ENCODE data around the gene SLC2A10.
A peak's percentile ranks its signal among the peaks of the same experiment; 100 is the strongest.

SLC2A10 gene

DNA sequence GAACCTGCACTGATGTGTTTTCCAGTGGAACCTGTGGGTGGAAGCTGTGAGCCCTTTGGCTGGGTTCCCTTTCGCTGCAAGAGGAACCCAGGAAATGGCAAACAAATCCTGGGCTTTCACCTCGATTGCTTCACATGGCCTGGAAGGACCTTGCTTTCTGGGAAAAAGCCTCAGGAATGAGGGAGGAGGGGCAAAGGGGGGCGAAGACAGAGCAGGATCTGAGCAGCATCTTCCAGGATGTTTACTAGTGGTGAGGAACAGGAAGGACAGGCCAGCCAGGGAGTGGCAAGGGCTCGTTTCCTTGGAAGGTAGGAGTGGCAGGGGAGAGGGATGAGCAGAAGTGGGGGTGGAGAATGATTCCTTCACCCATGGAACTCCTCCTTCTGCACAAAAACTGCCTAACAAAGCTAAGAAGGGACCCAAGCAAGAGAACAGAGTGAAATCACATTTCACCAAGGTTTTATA, 5.9 kb downstream of the SLC2A10 start:
- DNase-seq (ENCODE audit: low read depth), result peak; percentile 68
- no peak overlapping the region for H3K4me3 ChIP-seq (ENCODE audit: control insufficient read depth, low read depth, low read length)
- TF ChIP-seq, protein P1, sequence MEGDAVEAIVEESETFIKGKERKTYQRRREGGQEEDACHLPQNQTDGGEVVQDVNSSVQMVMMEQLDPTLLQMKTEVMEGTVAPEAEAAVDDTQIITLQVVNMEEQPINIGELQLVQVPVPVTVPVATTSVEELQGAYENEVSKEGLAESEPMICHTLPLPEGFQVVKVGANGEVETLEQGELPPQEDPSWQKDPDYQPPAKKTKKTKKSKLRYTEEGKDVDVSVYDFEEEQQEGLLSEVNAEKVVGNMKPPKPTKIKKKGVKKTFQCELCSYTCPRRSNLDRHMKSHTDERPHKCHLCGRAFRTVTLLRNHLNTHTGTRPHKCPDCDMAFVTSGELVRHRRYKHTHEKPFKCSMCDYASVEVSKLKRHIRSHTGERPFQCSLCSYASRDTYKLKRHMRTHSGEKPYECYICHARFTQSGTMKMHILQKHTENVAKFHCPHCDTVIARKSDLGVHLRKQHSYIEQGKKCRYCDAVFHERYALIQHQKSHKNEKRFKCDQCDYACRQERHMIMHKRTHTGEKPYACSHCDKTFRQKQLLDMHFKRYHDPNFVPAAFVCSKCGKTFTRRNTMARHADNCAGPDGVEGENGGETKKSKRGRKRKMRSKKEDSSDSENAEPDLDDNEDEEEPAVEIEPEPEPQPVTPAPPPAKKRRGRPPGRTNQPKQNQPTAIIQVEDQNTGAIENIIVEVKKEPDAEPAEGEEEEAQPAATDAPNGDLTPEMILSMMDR (IDR thresholded peaks at IDR 0.05; ENCODE audit: control insufficient read depth, insufficient read depth, low read depth, low read length, missing control alignments), result peak; percentile 19

DNA sequence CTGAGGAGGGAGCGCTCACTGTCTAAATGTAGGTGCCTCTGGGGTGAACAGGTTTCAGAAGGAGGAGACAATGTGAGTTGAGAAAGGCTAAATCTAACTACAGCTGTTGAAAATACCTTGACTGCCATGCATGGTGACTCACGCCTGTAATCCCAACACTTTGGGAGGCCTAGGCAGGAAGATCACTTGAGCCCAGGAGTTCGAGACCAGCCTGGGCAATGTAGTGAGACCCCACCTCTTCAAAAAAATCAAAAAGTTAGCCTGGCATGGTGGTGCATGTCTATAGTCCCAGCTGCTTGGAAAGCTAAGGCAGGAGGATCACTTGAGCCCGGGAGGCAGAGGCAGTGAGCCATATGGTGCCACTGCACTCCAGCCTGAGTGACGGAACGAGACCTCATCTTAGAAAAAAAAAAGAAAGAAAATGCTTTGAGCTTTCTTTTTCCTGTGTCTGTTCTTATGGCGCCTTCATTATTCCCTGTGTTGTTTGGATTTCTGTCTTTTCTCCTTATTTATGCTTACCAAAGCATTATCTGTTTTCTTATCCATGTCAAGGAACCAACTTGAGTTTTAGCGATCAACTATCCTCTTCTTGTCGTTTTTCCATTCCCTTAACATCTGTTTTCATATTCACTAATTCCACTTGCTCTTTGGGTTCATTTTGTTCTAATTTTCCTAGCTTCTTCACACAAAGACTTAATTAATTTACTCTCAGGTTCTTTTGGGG, 8.5 kb downstream of the SLC2A10 start:
- no peak for DNase-seq (ENCODE audit: low read depth)
- TF ChIP-seq, protein P1 (IDR thresholded peaks at IDR 0.05; ENCODE audit: control insufficient read depth, insufficient read depth, low read depth, low read length, missing control alignments), result no peak
- H3K4me3 ChIP-seq (ENCODE audit: control insufficient read depth, low read depth, low read length), result no peak overlapping the region

DNA sequence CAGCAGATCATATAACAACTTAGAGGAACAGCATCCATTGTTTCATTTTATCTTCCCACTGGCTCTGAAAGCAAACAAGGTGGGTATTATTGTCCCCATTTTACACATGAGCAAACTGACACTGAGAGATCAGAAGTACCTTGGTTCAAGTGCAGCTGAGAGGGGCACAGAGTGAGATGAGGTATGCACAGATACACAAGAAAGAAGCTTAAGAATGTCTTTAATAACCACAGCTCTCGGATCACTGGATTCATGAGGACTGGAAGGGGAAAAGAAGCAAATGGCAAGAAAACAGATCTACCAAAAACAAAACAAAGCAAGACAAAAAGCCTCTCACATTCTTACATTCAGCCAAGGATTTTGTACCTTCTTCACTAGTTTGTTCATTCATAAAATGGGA, 10.6 kb downstream of the SLC2A10 start:
- TF ChIP-seq, protein P1 (IDR thresholded peaks at IDR 0.05; ENCODE audit: control insufficient read depth, insufficient read depth, low read depth, low read length, missing control alignments), result no peak
- no peak for DNase-seq (ENCODE audit: low read depth)
- no peak overlapping the region for H3K4me3 ChIP-seq (ENCODE audit: control insufficient read depth, low read depth, low read length)

DNA sequence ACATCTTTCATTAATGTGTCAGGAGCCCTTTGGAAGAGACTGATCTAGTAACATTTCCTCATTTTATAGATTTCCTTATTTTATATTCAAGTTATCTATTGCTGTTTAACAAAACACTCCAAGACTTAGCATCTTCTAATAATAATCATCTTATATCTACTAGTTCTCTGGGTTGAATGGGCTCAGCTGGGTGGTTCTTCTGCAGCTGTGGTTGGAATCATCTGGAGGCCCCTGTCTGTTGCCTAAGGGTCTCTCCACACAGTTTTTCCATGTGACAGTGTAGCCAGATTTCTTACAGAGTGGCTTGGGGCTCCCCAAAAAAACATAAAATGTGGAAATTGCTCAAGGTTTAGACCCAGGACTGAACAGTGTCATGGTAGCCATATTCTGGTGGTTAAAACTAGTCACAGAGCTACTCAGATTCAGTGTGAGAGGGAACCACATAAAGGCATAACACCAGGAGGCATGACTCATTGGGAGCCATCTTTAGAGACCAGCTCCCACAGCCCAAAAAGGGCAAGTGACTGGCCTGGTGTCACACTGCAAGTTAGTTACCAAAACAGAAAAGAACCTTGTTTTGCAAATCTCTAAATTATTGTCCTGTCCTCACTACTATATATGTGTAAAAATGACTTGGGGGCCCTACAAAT, 11.5 kb downstream of the SLC2A10 start:
- no peak overlapping the region for H3K4me3 ChIP-seq (ENCODE audit: control insufficient read depth, low read depth, low read length)
- TF ChIP-seq, protein P1 (IDR thresholded peaks at IDR 0.05; ENCODE audit: control insufficient read depth, insufficient read depth, low read depth, low read length, missing control alignments), result no peak
- no peak for DNase-seq (ENCODE audit: low read depth)

DNA sequence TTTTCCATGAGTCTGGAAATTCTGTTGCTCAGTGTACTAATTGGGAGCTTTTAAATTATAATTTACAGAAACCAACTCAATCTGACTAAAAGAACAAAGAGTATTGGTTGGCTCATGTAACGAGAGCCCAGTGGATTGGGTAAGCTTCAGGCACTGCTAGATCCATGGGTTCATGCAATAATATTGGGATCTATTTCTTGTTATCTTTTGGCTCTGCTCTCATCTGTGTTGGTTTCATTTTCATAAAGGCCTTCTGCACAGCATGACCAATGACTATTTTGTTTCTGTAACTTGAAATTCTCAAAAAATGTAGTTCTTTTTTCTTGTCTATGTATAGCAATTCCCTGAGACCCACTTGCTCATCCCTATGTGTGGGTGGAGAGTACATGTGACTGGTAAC, 12.0 kb downstream of the SLC2A10 start:
- H3K4me3 ChIP-seq (ENCODE audit: control insufficient read depth, low read depth, low read length), result no peak overlapping the region
- DNase-seq (ENCODE audit: low read depth), result no peak
- TF ChIP-seq, protein P1 (IDR thresholded peaks at IDR 0.05; ENCODE audit: control insufficient read depth, insufficient read depth, low read depth, low read length, missing control alignments), result no peak

DNA sequence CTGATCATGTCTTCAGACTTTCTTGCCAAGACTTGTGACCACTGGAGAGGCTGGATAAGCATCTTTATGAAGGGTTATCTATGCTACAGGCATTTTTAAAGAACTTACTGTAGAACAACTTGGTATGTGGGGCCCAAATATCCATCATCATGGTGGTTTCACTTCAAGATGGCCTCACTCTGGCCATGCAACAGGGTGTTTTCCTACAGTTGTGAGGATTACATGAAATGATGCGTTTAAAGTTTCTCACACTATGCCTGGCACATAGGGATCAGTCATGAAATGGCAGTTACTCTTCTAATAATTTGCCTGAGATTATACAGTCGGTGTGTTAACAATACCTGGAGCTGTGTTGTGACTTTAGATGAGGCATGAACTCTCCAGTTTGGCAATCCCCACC, 13.0 kb downstream of the SLC2A10 start:
- no peak overlapping the region for H3K4me3 ChIP-seq (ENCODE audit: control insufficient read depth, low read depth, low read length)
- no peak for DNase-seq (ENCODE audit: low read depth)
- TF ChIP-seq, protein P1 (IDR thresholded peaks at IDR 0.05; ENCODE audit: control insufficient read depth, insufficient read depth, low read depth, low read length, missing control alignments), result no peak

Data from AG09309 (cell line).